GM10266 (cell line): ENCODE results near the gene PLEKHB2.

Experiments used
- DNase-seq: peaks from one replicate; pipeline ENCODE4 v3.0.0; 2012; ENCODE audit errors: extremely low spot score
- TF ChIP-seq, protein P1 (sequence below): IDR thresholded peaks from 2 replicates; pipeline ENCODE4 v1.5.1; 2012; ENCODE audit warnings: mild to moderate bottlenecking, low read depth; ENCODE audit not compliant: control insufficient read depth, insufficient read depth; ENCODE audit errors: missing control alignments

The PLEKHB2 gene

GRCh38 chr2:131081190-131081589 is 23.9 kb upstream of the PLEKHB2 start:
- TF ChIP-seq, protein P1, sequence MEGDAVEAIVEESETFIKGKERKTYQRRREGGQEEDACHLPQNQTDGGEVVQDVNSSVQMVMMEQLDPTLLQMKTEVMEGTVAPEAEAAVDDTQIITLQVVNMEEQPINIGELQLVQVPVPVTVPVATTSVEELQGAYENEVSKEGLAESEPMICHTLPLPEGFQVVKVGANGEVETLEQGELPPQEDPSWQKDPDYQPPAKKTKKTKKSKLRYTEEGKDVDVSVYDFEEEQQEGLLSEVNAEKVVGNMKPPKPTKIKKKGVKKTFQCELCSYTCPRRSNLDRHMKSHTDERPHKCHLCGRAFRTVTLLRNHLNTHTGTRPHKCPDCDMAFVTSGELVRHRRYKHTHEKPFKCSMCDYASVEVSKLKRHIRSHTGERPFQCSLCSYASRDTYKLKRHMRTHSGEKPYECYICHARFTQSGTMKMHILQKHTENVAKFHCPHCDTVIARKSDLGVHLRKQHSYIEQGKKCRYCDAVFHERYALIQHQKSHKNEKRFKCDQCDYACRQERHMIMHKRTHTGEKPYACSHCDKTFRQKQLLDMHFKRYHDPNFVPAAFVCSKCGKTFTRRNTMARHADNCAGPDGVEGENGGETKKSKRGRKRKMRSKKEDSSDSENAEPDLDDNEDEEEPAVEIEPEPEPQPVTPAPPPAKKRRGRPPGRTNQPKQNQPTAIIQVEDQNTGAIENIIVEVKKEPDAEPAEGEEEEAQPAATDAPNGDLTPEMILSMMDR, result no peak
- DNase-seq, result no peak

DNA sequence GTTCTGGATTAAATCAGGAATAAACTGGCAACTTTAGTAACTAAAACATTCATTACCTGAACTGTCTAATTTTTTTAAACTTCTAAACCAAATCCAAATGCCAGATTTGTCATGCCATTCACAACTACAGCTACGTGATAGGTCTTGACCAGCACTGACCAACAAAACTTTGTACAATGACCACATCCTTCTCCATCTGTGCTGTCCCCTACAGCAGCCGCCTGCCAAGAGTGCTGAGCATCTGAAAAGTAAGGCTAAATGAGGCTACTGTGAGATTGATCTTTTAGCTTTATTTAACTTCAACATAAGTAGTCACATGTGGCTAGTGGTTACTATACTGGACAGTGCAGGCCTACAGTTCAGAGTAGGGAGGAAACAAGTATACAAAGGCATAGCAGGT is 19.5 kb upstream of the PLEKHB2 start:
- TF ChIP-seq, protein P1, result no peak
- no peak for DNase-seq

GRCh38 chr2:131092458-131093005 is 12.6 kb upstream of the PLEKHB2 start:
- DNase-seq, result no peak
- TF ChIP-seq, protein P1, result no peak

DNA sequence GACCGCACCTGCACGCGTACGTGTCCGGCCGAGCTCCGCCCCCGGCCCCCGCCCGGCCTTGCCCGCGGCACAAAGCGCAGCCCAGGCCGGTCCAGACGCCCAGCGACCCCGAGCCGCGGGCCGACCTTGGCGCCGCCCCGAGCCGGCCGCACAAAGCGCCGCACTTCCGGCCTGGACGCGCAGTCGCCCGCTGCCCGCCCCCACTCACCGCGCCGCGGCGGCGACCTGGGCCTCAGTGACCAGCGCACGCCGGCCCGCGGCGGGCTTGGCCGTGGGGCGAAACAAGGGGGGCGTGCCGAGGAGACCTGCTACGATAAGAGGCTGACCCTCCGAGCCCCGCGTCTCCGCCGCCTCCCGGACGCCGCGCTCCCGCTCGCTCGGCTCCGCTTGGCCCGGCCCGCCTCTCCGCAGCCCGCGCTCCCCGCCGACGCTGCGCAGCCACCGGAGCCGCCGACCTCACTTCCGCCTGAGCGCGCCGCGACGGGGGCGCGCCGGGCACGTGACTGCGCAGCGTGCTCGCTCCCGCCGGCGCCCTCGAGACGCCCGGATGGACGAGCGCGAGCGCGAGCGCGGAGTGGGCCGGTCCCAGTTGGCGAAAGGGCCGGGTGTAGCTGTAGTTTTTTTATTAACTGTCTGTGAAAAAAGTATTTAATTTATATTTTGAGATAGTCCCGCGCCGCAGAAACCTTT is 12.0 kb upstream of the PLEKHB2 start, which contains the start of gene FAM168B:
FAM168B (minus strand) TSS at position 455 of the 690 bp plus-strand sequence. CDS start 10,814 bp downstream, outside the sequence.
- TF ChIP-seq, protein P1, result no peak
- DNase-seq, result peak; percentile 93

DNA sequence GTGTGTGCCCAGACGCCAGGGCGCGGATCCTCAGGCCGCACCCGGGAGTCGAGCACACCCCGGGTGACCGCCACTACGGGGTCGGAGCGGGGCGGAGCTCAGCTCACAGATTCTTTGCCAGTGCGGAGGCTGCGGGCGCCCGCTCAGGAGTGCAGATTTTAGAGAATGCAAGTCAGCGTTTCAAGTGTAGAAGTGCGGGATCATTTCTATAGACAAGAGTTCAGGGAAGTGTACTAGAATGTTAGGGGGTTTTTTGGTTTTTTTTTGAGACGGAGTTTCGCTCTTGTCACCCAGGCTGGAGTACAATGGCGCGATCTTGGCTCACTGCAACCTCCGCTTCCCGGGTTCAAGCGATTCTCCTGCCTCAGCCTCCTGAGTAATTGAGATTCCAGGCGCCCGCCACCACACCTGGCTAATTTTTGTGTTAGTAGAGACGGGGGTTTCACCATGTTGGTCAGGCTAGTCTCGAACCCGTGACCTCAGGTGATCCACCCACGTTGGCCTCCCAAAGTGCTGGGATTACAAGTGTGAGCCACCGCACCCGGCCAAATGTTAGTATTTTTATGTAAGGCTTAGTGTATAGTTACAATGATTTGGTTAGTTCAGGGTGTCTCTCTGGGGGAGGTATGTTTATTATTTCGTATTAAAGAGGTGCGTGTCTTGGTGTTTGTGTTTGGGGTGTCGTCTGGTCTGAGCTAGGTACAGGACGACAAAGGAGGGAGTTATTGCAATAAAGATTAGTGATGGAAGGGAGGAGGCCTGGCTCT is 11.3 kb upstream of the PLEKHB2 start:
- TF ChIP-seq, protein P1, result no peak
- no peak for DNase-seq

GRCh38 chr2:131094463-131095281 is 10.5 kb upstream of the PLEKHB2 start:
- TF ChIP-seq, protein P1, result no peak
- no peak for DNase-seq

DNA sequence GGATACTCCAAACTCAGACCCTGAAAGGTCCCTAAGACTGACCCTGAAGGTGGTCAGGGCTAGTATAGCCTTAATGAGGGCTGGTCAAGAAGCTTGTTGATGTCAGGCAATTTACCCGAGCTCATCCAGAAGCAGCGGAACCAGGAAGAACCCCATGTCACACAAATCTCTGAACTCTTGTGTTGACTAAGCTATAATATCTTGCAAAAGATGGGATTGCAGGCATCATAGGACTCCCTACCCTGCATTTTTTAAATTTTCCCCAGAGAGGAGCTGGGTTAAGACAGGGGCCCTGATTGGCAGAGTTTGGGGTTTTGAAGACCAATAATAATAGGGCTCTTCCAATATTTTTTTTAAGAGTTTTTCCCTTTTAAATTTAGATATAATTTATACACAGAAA is 2.0 kb upstream of the PLEKHB2 start:
- no peak for DNase-seq
- TF ChIP-seq, protein P1, result no peak
